MM.1S (cell line): ENCODE measurements around the gene CAMK1G.

ENCODE experiments used
- CTCF ChIP-seq: fragments of 300-600 bp; sonication (generic); IDR thresholded peaks from 2 replicates; pipeline ENCODE4 v1.5.1; 2016; ENCODE audit warnings: antibody characterized with exemption, low read length, mixed read lengths
- EZH2 ChIP-seq: fragments of 300-600 bp; sonication (generic); optimal IDR thresholded peaks from 2 replicates; pipeline ENCODE3; 2017; ENCODE audit warnings: low read depth, mild to moderate bottlenecking, antibody characterized with exemption, low read length, mixed read lengths

GRCh38 chr1:209536843-209537242 is 46.7 kb upstream of the CAMK1G start:
- TF ChIP-seq CTCF (no peak), EZH2 (no peak)
